ENCODE data around the gene CSGALNACT2.

CSGALNACT2 gene

DNA sequence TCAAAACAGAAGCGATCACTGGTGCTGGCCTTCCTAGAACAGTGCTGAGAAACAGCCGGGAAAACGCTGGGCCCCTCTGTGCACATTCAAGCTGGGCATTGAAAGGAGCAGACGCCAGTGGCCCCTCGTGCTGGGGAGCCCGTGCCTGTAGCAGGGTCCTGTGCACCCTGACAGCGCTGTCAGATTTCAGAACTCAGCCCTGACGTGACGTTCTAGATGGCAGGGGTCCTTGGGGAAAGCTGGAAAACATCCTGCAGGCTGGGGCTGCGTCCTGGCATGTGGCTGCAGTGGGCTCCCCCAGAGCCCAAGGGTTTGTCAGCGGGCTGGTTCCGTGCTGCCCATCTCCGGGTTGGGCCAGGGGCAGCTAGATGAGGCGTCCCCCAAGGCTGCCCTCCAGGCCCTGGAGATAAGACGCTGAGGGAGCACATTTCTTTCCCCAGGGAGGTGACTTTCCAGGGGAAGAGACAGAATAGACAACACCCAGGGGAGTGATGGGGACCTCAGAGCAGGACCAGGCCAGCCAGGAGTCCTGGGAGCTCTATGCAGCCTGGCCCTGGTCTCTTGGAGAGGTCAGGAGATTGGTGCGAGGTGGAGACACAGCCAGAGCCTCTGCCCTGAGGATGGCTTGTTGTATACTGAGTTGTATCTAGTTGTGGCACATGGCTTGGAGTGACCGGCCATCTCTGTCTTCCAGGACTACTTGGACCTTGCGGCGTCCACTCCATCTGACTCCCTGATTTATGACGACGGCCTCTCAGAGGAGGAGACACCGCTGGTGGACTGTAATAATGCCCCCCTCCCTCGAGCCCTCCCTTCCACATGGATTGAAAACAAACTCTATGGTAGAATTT lies 12.1 kb upstream of the CSGALNACT2 start:
- H3K27me3 Mint-ChIP-seq, result no peaks in the 10 kb centered on the region
- H3K4me3 Mint-ChIP-seq, result no peak overlapping the region
- H3K36me3 Mint-ChIP-seq, result no peaks in the 10 kb centered on the region
- H3K4me1 Mint-ChIP-seq, result peaks cover 50% of the 10 kb centered on the region
- ATAC-seq, result no peak
- no peaks in the 10 kb centered on the region for H3K9me3 Mint-ChIP-seq
- peak overlapping the region; percentile 55 for H3K27ac Mint-ChIP-seq

- ATAC-seq, result peak; percentile 65
- Mint-ChIP-seq H3K4me3 (no peak overlapping the region), H3K4me1 (peaks cover 42% of the 10 kb centered on the region), H3K36me3 (no peaks in the 10 kb centered on the region), H3K9me3 (no peaks in the 10 kb centered on the region), H3K27ac (peak overlapping the region; percentile 55), H3K27me3 (no peaks in the 10 kb centered on the region)
These were observed 11.4 kb upstream of the CSGALNACT2 start for GRCh38 chr10:43126759-43127424.

- Mint-ChIP-seq H3K36me3 (no peaks in the 10 kb centered on the region), H3K9me3 (no peaks in the 10 kb centered on the region), H3K27ac (peak overlapping the region; percentile 55), H3K4me3 (no peak overlapping the region), H3K27me3 (no peaks in the 10 kb centered on the region), H3K4me1 (peaks cover 37% of the 10 kb centered on the region)
- ATAC-seq, result no peak
These were observed 10.8 kb upstream of the CSGALNACT2 start for GRCh38 chr10:43127442-43127841.

DNA sequence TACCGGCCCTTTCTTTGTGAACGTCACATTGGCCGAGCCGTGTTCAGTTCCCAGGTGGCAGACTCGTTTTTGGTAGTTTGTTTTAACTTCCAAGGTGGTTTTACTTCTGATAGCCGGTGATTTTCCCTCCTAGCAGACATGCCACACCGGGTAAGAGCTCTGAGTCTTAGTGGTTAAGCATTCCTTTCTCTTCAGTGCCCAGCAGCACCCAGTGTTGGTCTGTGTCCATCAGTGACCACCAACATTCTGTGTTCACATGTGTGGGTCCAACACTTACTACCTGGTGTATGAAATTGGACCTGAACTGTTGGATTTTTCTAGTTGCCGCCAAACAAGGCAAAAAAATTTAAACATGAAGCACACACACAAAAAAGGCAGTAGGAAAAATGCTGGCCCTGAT lies 9.9 kb upstream of the CSGALNACT2 start:
- H3K4me1 Mint-ChIP-seq, result peaks cover 37% of the 10 kb centered on the region
- no peak overlapping the region for H3K4me3 Mint-ChIP-seq
- no peaks in the 10 kb centered on the region for H3K9me3 Mint-ChIP-seq
- no peaks in the 10 kb centered on the region for H3K36me3 Mint-ChIP-seq
- peak overlapping the region; percentile 61 for H3K27ac Mint-ChIP-seq
- ATAC-seq, result no peak
- no peaks in the 10 kb centered on the region for H3K27me3 Mint-ChIP-seq

- peaks cover 32% of the 10 kb centered on the region for H3K4me1 Mint-ChIP-seq
- peak overlapping the region; percentile 61 for H3K27ac Mint-ChIP-seq
- H3K27me3 Mint-ChIP-seq, result no peaks in the 10 kb centered on the region
- no peaks in the 10 kb centered on the region for H3K9me3 Mint-ChIP-seq
- H3K36me3 Mint-ChIP-seq, result no peaks in the 10 kb centered on the region
- H3K4me3 Mint-ChIP-seq, result no peak overlapping the region
- peak; percentile 71 for ATAC-seq
These were observed 9.1 kb upstream of the CSGALNACT2 start for GRCh38 chr10:43128958-43129706.

- no peaks in the 10 kb centered on the region for H3K27me3 Mint-ChIP-seq
- peaks cover 23% of the 10 kb centered on the region for H3K4me1 Mint-ChIP-seq
- no peaks in the 10 kb centered on the region for H3K9me3 Mint-ChIP-seq
These were observed 7.5 kb upstream of the CSGALNACT2 start for GRCh38 chr10:43130770-43131171.

DNA sequence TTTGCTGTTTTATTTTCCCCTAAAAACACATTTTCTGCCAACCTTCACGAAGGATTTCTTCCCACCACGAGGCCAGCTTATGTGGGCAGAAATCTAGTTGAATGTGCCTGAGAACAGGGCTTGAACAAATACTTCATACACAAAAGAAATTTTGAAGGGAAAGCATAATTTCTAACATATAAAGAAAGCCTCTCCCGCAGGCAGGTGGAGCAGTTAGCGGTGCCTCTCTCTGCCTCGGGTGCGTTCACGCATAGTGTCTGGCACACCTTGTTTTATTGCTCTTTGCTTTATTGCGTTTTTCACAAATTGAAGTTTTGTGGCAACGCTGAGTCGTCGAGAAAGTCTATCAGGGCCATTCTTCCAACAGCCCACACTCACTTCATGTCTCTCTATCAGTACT lies 7.0 kb upstream of the CSGALNACT2 start:
- no peaks in the 10 kb centered on the region for H3K36me3 Mint-ChIP-seq
- H3K27me3 Mint-ChIP-seq, result no peaks in the 10 kb centered on the region
- H3K4me3 Mint-ChIP-seq, result no peak overlapping the region
- no peak overlapping the region for H3K27ac Mint-ChIP-seq
- H3K9me3 Mint-ChIP-seq, result no peaks in the 10 kb centered on the region
- peaks cover 20% of the 10 kb centered on the region for H3K4me1 Mint-ChIP-seq
- ATAC-seq, result no peak

More at GRCh38 chr10:43130770-43131171, 7.5 kb upstream of the CSGALNACT2 start:
- Mint-ChIP-seq H3K36me3 (no peaks in the 10 kb centered on the region), H3K4me3 (no peak overlapping the region), H3K27ac (no peak overlapping the region)
- no peak for ATAC-seq

DNA sequence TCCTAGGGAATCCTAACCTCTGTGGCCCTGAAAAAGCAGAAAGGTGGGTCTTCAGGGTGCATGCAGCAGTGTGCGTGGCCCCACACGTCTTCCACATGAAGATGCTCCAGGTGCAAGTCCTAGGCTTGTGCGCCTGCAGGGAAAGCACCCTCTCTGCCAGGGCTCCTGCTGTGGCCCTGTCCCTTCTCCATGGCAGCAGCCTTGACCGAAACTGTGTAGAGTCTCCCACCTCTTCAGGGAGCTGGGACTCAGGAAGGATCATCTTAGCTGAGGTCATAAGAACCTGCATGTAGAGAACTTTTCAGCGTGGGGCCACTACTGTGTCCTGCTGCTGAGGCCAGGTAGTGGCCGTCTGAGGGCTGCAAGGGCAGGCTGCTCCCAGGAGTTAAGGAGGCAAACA lies 6.3 kb upstream of the CSGALNACT2 start:
- no peaks in the 10 kb centered on the region for H3K36me3 Mint-ChIP-seq
- H3K4me3 Mint-ChIP-seq, result no peak overlapping the region
- ATAC-seq, result no peak
- H3K9me3 Mint-ChIP-seq, result no peaks in the 10 kb centered on the region
- no peak overlapping the region for H3K27ac Mint-ChIP-seq
- H3K4me1 Mint-ChIP-seq, result peaks cover 18% of the 10 kb centered on the region
- no peaks in the 10 kb centered on the region for H3K27me3 Mint-ChIP-seq

- H3K9me3 Mint-ChIP-seq, result no peaks in the 10 kb centered on the region
- peaks cover 23% of the 10 kb centered on the region for H3K4me1 Mint-ChIP-seq
- no peak overlapping the region for H3K27ac Mint-ChIP-seq
- no peaks in the 10 kb centered on the region for H3K36me3 Mint-ChIP-seq
- no peak for ATAC-seq
- H3K4me3 Mint-ChIP-seq, result no peak overlapping the region
- H3K27me3 Mint-ChIP-seq, result no peaks in the 10 kb centered on the region
These were observed 5.1 kb upstream of the CSGALNACT2 start for GRCh38 chr10:43132867-43133787.

DNA sequence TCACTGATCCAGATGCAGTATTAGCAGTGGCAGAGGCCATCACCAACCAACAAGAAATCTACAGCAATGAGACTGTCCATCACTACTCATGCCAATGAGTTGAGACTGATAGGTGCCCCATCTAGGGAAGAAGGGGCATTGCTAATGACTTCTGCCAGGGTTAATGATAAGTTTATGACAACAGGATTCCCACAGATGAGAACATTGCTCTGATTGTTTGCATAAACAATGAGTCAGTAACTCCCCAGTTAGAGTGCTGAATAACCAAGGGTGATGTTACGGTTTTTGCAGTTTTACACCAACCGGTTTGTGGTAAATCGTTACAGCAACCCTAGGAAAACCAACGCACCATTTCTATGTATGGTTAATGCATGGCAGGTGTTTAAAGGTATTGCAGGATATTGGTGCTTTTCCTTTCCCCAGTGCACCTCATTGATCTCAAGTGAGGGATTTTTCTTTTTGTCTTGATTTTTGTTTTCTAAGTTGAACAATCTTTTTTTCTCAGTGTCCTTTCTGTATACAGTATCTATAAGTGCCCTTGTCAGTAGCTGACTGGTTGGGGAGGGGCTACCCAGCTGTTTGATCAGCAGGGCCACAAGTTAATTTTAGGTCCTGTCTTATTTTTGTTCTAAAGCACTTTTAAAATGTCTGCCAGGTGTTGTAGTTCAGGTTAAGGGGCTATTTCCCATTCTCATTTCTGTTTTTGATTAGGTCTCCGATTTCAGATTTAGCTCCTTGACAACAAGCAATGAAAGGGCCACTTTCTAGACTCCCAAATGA lies 3.9 kb upstream of the CSGALNACT2 start:
- Mint-ChIP-seq H3K4me3 (no peak overlapping the region), H3K4me1 (peaks cover 24% of the 10 kb centered on the region), H3K27me3 (no peaks in the 10 kb centered on the region), H3K9me3 (no peaks in the 10 kb centered on the region), H3K27ac (no peak overlapping the region), H3K36me3 (no peaks in the 10 kb centered on the region)
- ATAC-seq, result no peak

GRCh38 chr10:43135064-43135463 lies 3.2 kb upstream of the CSGALNACT2 start:
- H3K27ac Mint-ChIP-seq, result no peak overlapping the region
- H3K4me3 Mint-ChIP-seq, result no peak overlapping the region
- H3K36me3 Mint-ChIP-seq, result no peaks in the 10 kb centered on the region
- no peak for ATAC-seq
- no peaks in the 10 kb centered on the region for H3K9me3 Mint-ChIP-seq
- no peaks in the 10 kb centered on the region for H3K27me3 Mint-ChIP-seq
- peaks cover 29% of the 10 kb centered on the region for H3K4me1 Mint-ChIP-seq

DNA sequence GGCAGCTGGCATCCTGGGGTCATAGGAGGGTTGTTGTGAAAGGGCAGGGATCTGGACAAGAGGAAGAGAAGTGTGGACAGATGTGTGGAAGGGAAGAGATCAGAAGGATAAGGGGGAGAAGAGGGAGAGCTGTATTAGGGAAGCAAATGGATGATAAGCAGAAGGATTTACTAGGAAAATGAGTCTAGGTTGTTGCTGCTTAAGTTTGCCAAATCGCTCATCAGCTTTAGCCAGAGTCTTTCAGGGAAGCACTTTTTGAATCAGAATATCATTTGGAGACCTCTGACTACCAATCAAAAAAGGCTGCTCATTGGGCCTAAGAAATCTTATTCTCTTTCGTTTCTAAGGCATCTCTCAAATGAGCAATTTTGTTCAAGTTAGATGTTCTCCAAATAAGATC lies 2.6 kb upstream of the CSGALNACT2 start:
- H3K4me3 Mint-ChIP-seq, result no peak overlapping the region
- H3K4me1 Mint-ChIP-seq, result peaks cover 34% of the 10 kb centered on the region
- H3K27me3 Mint-ChIP-seq, result no peaks in the 10 kb centered on the region
- H3K36me3 Mint-ChIP-seq, result peaks cover 3% of the 10 kb centered on the region
- H3K9me3 Mint-ChIP-seq, result no peaks in the 10 kb centered on the region
- H3K27ac Mint-ChIP-seq, result no peak overlapping the region
- ATAC-seq, result no peak

GRCh38 chr10:43136432-43136831 lies 1.8 kb upstream of the CSGALNACT2 start:
- ATAC-seq, result no peak
- peak overlapping the region; percentile 22 for H3K4me3 Mint-ChIP-seq
- no peak overlapping the region for H3K27ac Mint-ChIP-seq
- H3K36me3 Mint-ChIP-seq, result peaks cover 5% of the 10 kb centered on the region
- no peaks in the 10 kb centered on the region for H3K27me3 Mint-ChIP-seq
- no peaks in the 10 kb centered on the region for H3K9me3 Mint-ChIP-seq
- H3K4me1 Mint-ChIP-seq, result peaks cover 42% of the 10 kb centered on the region

All from stimulated activated memory B cell treated with anti-CD40 and anti-IgM and Interleukin-4, amounts not matched to agents 10 μg/mL and 1 μg/mL and 100 μg/mL, for 72 hours (primary cell).